Liver (tissue), 3 donors: ENCODE measurements around the gene FCGR1A.
"Not testable (repeated sequence)": the region's sequence is repeated elsewhere in the genome, so short reads cannot be mapped to it uniquely, and the experiment has no call there.

Experiments used
- EGR1 ChIP-seq, 2 donors: IDR thresholded peaks; 2 replicates each; pipeline ENCODE4 v1.6.1; 2016 to 2018; ENCODE audit warnings: antibody characterized with exemption in 2 of 2, low read depth in 2 of 2
- GABPA ChIP-seq, 2 donors: IDR thresholded peaks in 1 of 2; conservative IDR thresholded peaks in 1 of 2; 2 replicates each; pipeline ENCODE4 v1.6.1; 2016; ENCODE audit warnings: antibody characterized with exemption in 2 of 2, mild to moderate bottlenecking in 1 of 2, moderate library complexity in 1 of 2
- HNF4A ChIP-seq, 2 donors: conservative IDR thresholded peaks; 2 replicates each; pipeline ENCODE4 v1.6.1; 2016; ENCODE audit warnings: antibody characterized with exemption in 2 of 2, mild to moderate bottlenecking in 2 of 2
- JUND ChIP-seq, 2 donors: IDR thresholded peaks; 2 replicates each; pipeline ENCODE4 v1.6.1; 2016; ENCODE audit warnings: antibody characterized with exemption in 2 of 2
- MAX ChIP-seq: IDR thresholded peaks from 2 replicates; pipeline ENCODE4 v1.6.1; 2016; ENCODE audit warnings: antibody characterized with exemption
- NR2F2 ChIP-seq: IDR thresholded peaks from 2 replicates; pipeline ENCODE4 v1.6.1; 2016; ENCODE audit warnings: antibody characterized with exemption
- RAD21 ChIP-seq, 2 donors: IDR thresholded peaks; 2 replicates each; pipeline ENCODE4 v1.6.1; 2016; ENCODE audit warnings: antibody characterized with exemption in 2 of 2, mild to moderate bottlenecking in 2 of 2
- REST ChIP-seq: IDR thresholded peaks from 2 replicates; pipeline ENCODE4 v1.6.1; 2016; ENCODE audit warnings: antibody characterized with exemption, mild to moderate bottlenecking
- RXRA ChIP-seq, 2 donors: IDR thresholded peaks; 2 replicates each; pipeline ENCODE4 v1.6.1; 2017 to 2018; ENCODE audit warnings: antibody characterized with exemption in 2 of 2, mild to moderate bottlenecking in 1 of 2
- TF ChIP-seq, protein P1 (sequence below): fragments of 150-350 bp; IDR thresholded peaks from 2 replicates; pipeline ENCODE4 v1.5.1; 2017; ENCODE audit warnings: improper control_type of control experiment, low read depth, low read length; ENCODE audit not compliant: missing input control
- donor health status: healthy.
- donor health status: healthy.

- TF ChIP-seq, protein P1, sequence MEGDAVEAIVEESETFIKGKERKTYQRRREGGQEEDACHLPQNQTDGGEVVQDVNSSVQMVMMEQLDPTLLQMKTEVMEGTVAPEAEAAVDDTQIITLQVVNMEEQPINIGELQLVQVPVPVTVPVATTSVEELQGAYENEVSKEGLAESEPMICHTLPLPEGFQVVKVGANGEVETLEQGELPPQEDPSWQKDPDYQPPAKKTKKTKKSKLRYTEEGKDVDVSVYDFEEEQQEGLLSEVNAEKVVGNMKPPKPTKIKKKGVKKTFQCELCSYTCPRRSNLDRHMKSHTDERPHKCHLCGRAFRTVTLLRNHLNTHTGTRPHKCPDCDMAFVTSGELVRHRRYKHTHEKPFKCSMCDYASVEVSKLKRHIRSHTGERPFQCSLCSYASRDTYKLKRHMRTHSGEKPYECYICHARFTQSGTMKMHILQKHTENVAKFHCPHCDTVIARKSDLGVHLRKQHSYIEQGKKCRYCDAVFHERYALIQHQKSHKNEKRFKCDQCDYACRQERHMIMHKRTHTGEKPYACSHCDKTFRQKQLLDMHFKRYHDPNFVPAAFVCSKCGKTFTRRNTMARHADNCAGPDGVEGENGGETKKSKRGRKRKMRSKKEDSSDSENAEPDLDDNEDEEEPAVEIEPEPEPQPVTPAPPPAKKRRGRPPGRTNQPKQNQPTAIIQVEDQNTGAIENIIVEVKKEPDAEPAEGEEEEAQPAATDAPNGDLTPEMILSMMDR, result not testable (repeated sequence)
- TF ChIP-seq JUND (IDR thresholded peaks at IDR 0.05); GABPA (IDR thresholded peaks at IDR 0.05 in 1 of 2, conservative IDR thresholded peaks at IDR 0.05 in 1 of 2); HNF4A (conservative IDR thresholded peaks at IDR 0.05); EGR1 (IDR thresholded peaks at IDR 0.05; ENCODE audit: low read depth in 2 of 2); RXRA (IDR thresholded peaks at IDR 0.05); NR2F2; REST; RAD21 (IDR thresholded peaks at IDR 0.05); MAX: not testable (repeated sequence)
These were observed 50.0 kb downstream of the FCGR1A start for GRCh38 chr1:149832316-149833126.
